ENCODE data around the gene WNT16.

The WNT16 gene

GRCh38 chr7:121351682-121352081, 22.9 kb downstream of the WNT16 start:
- no peak for DNase-seq

- no peak for DNase-seq
These were observed 23.5 kb downstream of the WNT16 start for GRCh38 chr7:121352323-121352722.

GRCh38 chr7:121355574-121355973, 26.8 kb downstream of the WNT16 start:
- no peak for DNase-seq

- no peak for DNase-seq
These were observed 31.8 kb downstream of the WNT16 start for GRCh38 chr7:121360564-121360963.

- DNase-seq = peak; percentile 30
These were observed 38.1 kb downstream of the WNT16 start for GRCh38 chr7:121366852-121367431.

- DNase-seq = no peak
These were observed 40.7 kb downstream of the WNT16 start for GRCh38 chr7:121369462-121369861.

GRCh38 chr7:121371367-121371766, 42.6 kb downstream of the WNT16 start:
- DNase-seq = no peak

- DNase-seq = no peak
These were observed 43.1 kb downstream of the WNT16 start for GRCh38 chr7:121371883-121372282.

GRCh38 chr7:121372376-121373010, 43.7 kb downstream of the WNT16 start:
- DNase-seq = no peak

GRCh38 chr7:121373177-121373576, 44.4 kb downstream of the WNT16 start:
- no peak for DNase-seq

- no peak for DNase-seq
These were observed 48.2 kb downstream of the WNT16 start for GRCh38 chr7:121376979-121377378.

- no peak for DNase-seq
These were observed 51.1 kb downstream of the WNT16 start for GRCh38 chr7:121379930-121380329.

GRCh38 chr7:121382473-121382872, 53.7 kb downstream of the WNT16 start:
- DNase-seq = no peak

- DNase-seq = no peak
These were observed 54.6 kb downstream of the WNT16 start for GRCh38 chr7:121383235-121383910.

- DNase-seq = no peak
These were observed 55.5 kb downstream of the WNT16 start for GRCh38 chr7:121384265-121384664.

- no peak for DNase-seq
These were observed 56.4 kb downstream of the WNT16 start for GRCh38 chr7:121385056-121385799.

GRCh38 chr7:121385800-121386179, 57.0 kb downstream of the WNT16 start:
- no peak for DNase-seq

GRCh38 chr7:121388950-121389349, 60.1 kb downstream of the WNT16 start:
- no peak for DNase-seq

- DNase-seq = no peak
These were observed 61.3 kb downstream of the WNT16 start for GRCh38 chr7:121390109-121390508.

- DNase-seq = no peak
These were observed 61.8 kb downstream of the WNT16 start for GRCh38 chr7:121390617-121391016.
